ENCODE data around the gene WNT11. TPM values are rescaled to one million over a fixed set of nuclear protein-coding genes. Genes with fewer than 3 reads are reported as not detected.

The WNT11 gene
- total and polyA plus RNA-seq, 2 of the 13 experiments (the other 11 are each of a cell fraction or from before 2014, with no cell fraction given): 0.34 to 0.66 TPM

DNA sequence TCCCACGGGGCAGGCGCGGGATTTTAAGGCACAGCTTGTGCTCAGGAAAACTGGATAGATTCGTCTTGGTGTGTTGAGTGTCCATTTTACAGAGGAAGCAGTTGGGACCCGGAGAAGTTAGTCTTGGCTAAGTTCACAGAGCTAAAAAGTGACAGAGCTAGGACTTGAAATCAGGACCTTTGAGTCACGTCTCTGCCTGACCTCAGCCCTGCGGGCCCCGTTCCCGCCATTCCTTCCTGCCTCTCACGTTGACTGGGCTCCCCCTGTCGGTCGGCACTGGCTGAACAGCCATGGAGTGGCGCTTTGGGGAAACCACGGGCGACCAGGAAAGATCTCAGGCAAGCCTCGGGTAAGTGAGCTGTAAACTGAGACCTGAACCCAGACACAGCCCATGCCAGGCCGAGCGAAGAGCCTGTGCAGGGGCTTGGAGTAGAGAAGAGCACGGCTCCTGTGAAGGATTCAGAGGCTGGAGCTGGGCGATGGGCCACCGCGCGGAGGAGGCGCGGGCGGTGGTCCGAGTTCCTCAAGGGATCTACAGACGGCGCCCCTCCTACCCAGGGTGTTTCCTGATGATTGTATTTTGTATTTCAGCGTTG lies 54.1 kb downstream of the WNT11 start (continued):
- TF ChIP-seq ZHX2 (IDR thresholded peaks at IDR 0.05; ENCODE audit: low read depth): 0 out of 2 replicates have a peak, but pooled peaks have one; percentile 59
- TF ChIP-seq ZHX2 (CRISPR knock-in tag; IDR thresholded peaks at IDR 0.05; ENCODE audit: borderline replicate concordance): no peak
- no peak for TF ChIP-seq ZNF496 (CRISPR knock-in tag; IDR thresholded peaks at IDR 0.05; ENCODE audit: insufficient replicate concordance)
- TF ChIP-seq ZNF407 (CRISPR knock-in tag; IDR thresholded peaks at IDR 0.05; ENCODE audit: not compliant biosample characterization): no peak
- TF ChIP-seq, protein P1, sequence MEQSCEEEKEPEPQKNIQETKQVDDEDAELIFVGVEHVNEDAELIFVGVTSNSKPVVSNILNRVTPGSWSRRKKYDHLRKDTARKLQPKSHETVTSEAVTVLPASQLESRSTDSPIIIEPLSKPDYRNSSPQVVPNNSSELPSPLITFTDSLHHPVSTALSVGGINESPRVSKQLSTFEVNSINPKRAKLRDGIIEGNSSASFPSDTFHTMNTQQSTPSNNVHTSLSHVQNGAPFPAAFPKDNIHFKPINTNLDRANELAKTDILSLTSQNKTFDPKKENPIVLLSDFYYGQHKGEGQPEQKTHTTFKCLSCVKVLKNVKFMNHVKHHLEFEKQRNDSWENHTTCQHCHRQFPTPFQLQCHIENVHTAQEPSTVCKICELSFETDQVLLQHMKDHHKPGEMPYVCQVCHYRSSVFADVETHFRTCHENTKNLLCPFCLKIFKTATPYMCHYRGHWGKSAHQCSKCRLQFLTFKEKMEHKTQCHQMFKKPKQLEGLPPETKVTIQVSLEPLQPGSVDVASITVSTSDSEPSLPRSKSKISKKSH (CRISPR knock-in tag; IDR thresholded peaks at IDR 0.05; ENCODE audit: borderline replicate concordance): 0 out of 2 replicates have a peak, but pooled peaks have one; percentile 57
- TF ChIP-seq SMC3 (IDR thresholded peaks at IDR 0.05; ENCODE audit: low read length): peak; percentile 3; the same call in 1 of the 2 replicates
- 0 out of 2 replicates have a peak, but pooled peaks have one; percentile 43 for TF ChIP-seq HMG20B (CRISPR knock-in tag; conservative IDR thresholded peaks at IDR 0.05)
- peak; percentile 79 for TF ChIP-seq YY1 (IDR thresholded peaks at IDR 0.05; ENCODE audit: insufficient read depth, insufficient replicate concordance, low read depth, low read length)
- TF ChIP-seq AGO2 (optimal IDR thresholded peaks at IDR 0.05; ENCODE audit: low read depth, low read length): no peak
- no peak for TF ChIP-seq NFE2L1 (CRISPR knock-in tag; IDR thresholded peaks at IDR 0.05; ENCODE audit: borderline replicate concordance)
- TF ChIP-seq, protein P2, sequence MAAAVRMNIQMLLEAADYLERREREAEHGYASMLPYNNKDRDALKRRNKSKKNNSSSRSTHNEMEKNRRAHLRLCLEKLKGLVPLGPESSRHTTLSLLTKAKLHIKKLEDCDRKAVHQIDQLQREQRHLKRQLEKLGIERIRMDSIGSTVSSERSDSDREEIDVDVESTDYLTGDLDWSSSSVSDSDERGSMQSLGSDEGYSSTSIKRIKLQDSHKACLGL (CRISPR knock-in tag; IDR thresholded peaks at IDR 0.05): no peak; the same call in 1 of the 2 replicates
- no peak for TF ChIP-seq ZNF441 (CRISPR knock-in tag; IDR thresholded peaks at IDR 0.05; ENCODE audit: borderline replicate concordance)
